HG03196 (cell line): Measurements from ENCODE around the gene ARHGAP25.

Experiments
- ATAC-seq: cut with Tn5 transposase; IDR thresholded peaks from one replicate; pipeline ENCODE4 v1.9.1; 2021; ENCODE audit not compliant: unreplicated experiment

Gene ARHGAP25

DNA sequence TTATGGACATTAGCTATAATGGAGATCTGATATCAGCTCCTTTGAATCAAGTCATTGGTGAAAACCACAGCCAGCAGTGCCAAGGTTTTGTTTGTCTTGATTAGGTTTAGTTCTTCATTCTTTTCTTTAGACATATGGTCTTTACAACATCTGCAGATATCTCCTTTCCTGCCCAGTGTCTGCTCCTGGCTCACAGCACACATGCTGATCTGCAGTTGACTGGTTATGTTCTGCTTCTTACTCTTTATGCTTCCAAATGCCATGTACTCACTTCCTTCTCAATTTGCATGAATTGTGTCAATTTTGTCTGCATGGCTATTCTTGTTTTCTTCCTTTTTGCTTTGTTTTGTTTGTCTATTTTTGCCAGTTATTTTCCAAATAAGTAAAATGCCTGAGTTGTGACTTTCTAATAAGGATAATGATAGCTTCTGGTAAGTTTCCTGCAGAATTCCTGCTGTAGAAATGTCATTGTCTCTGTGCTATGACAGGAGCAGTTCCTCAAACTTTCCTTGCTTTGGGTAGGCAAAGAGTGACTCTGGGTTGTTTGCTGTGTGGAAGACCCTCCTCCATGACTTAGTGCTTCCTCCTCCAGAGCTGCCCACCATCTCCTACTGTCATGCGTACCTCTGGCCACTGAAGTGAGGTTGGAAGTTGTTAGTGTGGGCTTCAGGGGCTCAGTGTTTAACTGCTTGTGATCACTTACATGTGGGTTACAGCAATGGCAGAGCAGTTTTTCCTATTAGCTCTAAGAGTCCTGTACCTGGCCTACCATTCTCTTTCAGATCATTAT, 8.2 kb downstream of the ARHGAP25 start:
- ATAC-seq = no peak

DNA sequence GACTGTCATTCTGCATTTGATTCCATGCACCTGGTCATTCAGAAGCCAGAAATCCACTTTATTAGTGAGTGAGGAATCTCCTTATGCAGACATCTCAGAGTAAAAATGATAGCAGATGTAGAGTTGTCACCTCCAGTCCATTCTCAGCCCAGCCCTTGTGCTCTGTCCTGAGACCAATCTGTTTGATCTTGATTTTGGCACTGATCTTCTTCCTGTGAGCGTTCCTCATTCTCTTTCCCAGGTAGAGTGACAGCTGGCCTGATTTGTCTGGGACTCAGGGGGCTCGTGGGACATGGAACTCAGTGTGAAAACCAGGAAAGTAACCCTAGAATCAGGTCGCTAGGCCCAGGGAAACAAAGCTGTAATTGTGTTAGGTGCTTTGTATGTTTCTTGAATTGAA, 8.9 kb downstream of the ARHGAP25 start:
- no peak for ATAC-seq

DNA sequence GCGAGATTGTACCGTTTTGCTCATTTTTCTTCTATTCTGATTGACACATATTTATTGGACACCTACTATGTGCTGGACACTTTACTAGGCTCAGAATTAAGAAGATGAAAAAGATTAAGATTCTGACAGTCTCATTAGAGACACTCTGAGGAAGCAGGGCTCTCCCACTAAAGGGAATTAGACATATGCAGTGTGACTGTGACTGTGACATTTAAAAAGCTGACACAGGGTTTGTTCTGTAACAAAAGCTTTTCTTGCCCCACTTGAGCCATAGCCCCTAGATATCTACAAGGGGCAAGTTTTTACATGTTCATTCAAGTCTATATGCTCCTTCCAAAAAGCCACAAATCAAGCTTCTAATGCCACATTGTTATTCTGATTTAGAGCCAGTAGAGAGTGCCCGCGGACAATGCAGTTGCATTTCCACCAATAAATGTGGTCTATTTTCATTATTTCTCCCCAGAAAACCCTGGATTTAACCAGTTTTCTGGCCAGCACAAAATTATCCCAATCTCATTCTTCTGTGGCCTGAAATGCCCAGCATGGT, 9.8 kb downstream of the ARHGAP25 start:
- ATAC-seq = no peak

DNA sequence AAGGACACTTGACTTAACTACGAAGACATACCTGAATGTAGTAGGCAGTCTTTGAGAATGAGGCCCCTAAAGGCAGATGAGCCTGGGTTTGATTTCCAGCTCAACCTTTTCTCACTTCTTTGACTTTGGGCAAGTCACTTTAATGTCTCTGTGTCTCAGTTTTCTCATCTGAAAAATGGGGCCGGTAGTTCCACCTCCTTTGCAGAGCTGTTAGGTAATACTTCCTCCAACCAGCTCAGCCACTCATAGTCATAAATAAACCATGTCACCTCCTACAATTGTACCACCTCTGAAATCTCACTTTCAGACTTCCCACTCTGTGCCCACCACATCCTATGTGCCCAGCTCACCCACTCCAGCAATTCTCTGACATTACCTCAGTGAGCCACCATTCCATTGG, 10.4 kb downstream of the ARHGAP25 start:
- no peak for ATAC-seq

DNA sequence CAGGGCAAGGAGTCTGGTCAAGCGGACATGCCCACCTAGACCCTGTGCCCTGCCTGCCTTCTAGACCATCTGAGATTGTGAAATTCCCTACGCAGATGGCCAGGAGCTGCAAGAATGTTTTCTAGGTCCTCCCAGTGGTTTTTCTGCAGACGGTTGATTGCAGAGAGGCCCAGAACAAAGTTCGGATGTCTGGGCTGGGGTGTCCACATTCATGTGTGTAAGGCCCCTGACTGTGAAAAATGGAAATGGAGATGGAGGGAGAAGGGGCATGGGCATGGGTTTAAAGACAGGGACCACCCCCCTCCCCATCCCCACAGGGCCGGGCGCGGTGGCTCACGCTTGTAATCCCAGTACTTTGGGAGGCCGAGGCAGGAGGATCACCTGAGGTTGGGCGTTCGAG, 11.8 kb downstream of the ARHGAP25 start:
- ATAC-seq = no peak

DNA sequence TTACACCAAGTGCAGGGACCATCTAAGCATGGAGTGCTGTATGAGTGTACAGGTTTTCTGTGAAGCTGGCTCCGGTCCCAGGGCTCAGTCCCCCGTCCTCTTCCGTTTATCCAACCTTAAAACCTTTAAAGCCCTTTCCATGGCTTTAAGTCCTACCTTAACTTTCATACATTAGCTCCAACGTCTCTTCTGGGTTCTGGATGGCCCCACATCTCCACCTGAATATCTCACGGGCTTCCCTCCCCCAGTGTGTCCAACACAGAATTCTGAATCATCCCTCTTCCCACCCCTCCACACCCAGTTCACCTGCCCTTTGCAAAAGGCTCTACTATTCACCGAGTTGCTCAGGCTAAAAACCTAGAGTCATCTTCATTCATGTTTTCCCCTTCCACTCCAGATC, 12.8 kb downstream of the ARHGAP25 start:
- ATAC-seq = no peak

DNA sequence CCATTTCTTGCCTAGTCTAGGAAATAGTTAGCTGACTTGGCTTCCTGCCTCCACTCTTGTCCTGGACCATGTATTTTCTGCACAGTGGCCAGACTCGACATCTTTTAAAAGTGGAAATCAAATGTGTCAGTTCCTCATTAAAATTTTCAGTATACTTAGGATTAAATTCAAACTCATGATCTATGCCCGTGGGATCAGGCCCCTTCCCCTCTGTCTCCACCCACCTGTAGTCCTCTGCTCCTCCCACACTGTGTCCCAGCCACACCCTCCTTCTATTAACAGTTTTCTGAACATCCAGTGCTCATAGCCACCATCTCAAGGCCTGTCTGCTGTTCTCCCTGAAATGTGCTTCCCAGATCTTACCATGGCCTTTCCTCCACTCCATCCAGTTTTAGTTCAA, 13.3 kb downstream of the ARHGAP25 start:
- no peak for ATAC-seq

DNA sequence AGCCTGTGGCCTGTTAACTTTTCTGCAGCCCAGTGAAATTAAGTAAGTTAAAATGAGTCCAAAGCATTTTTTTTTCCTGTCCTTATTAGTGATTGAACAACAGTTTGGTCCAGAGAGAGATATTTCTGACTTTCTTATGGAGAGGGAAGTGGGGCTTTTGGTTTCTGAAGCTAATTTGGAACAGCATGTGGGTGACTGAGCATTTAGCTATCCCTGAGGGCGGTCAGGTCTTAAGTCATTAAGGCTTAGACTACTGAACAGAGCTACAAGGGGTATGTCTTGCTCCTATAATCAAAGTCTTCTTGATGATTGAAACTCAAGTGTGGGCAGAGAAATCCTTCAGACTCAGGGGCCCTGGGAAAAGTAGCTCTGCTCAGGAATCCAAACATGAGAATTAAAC, 14.0 kb downstream of the ARHGAP25 start:
- ATAC-seq = no peak

DNA sequence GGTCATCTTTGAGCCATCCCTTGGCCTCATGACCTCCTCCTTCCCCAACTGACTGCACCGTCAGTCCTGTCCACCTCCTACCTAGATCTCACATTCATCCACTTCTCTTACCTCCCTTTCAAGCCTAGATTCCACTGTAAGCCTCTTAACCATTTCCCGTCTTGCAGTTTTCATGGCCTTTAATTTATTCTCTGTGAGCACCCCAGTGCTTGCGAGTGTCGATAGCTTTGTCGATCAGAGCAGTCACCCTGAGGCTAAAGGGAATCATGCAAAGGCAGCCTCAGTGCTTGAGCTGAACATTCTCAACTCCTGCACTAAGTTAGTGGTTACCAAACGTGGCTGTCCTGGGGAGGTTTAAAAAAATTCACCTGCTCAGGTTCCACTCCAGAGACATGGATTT, 14.7 kb downstream of the ARHGAP25 start:
- no peak for ATAC-seq

DNA sequence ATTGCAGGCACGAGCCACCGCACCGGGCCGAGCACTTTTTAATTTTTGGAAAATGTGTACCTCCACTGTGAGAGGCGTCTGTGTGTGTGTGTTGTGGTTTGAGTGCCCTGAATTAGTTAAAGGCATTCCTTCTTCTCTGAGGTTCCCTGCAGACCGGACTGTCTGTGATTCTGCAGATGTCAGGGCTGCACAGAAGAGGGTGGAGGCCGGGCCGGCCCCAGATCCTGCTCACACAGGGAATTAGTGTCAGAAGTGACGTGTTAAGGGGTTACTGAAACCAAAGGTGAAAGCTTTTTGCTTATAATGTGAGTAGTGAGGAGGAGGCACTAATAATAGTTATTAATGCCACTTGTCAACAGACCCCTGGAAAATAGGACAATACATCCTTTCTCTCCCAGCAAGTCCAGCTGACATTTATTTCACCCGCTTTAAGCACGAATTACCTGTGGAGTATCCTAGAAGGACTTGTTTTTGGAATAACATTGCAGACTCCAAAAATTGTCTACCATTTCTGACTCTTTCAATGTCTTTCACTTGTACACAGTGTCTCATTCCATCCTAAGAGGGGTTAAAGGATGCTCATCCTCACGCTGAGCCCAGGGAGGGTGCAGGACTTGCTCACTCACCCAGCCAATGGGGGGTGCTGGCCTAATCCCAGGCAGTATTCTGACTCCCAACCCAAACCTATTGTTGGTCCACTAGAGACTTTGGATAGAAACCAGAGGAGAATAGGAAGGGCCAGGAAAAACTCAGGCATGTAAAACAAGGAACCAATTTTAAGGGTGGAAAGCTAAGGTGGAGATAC, 16.2 kb downstream of the ARHGAP25 start:
- no peak for ATAC-seq

DNA sequence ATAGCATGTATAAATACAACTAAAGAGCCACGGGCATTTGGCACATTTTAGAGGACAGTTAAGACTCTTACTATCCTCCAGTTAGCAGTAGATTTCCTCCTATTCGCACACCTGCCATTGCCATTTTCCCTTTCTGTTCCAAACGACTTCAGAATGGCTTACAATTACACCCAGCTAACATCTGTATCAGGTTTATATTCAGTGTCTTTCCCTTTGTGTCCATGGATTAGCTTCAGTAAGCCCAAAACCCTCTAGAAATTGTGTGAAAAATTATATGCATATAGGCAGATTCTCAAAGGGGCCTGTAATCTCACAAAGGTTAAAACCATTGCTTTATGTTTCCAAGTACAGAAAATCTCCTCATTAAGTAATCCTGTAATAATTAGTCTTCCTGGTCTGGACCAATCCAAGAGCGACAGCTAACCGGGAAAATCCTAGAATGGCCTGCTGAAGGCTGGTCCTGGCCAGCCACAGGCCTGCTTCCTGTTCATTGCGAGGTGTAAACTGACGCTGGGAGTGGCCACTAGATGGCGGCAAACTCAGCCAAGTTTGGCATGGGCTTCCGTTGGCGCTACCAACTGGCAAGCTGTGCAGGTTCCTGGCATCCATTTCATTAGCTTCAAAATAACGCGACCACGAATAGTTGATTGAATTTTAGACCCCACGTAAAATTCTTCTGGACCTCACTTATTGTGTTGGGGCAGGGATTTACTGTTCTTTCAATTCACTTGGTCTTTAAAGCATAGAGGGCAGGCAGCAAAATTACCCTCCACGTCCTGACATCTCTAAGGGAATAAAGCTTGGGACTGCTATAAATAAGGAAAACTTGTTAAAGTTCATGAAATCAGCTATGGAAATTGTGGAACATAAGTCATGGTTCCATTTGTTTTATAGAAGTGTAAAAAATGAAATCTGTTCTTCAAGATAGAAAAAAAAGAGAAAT, 17.1 kb downstream of the ARHGAP25 start:
- ATAC-seq = peak; percentile 85

DNA sequence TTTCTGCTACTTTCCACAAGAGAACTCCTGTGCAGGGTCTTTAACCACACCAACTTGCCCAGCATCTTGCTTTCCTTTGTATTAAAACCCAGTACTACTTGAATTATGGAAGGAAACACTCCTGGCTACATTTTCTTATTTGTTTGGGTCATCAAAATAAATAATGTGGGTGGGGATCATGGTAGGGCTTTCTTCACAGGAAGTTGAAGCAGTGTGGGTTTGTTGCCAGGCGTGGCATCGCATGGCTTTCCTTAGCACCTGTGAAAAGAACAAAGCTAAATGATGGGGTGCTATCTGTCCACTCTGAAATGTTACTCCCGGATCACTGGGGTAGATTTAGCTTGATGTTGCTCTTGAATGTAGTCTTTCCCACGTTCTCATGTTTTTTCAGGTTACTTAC, 18.7 kb downstream of the ARHGAP25 start:
- no peak for ATAC-seq

DNA sequence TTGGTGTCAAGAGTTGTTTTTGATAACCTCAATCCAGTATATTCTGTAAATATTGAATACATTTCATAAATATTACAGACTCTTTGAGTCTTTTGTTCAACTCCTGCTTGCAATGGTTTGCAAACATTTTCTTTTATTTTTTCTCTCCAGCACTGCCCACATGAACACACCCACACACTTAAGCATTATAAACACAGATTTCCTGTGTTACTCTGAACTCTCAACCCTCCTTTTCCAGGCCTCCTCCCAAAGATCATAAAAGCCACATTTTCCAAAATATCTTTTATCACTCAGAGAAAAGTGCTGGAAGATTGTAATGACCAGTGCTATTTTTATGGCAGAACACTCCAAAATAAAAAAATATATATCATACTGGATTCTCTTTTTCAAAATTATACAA, 20.5 kb downstream of the ARHGAP25 start:
- ATAC-seq = no peak

DNA sequence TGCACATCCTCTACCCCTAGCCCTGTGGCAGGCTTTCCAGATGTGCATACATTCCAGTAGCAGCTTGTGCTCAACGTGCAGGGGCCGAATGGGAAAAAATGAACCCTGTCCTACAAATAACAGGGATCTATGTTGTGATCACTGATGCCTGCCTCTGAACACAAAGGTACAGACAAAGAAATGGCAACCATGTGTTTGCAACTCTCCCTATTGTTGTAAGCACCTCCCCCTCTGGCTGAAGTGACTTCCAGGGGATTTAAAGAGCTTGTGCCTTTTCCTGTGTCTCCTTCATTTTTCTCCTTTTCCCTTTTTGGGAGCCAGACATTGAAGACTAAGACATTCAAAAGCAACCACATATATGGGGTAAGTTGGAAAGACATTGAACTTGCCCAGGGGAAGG, 21.6 kb downstream of the ARHGAP25 start:
- ATAC-seq = no peak

DNA sequence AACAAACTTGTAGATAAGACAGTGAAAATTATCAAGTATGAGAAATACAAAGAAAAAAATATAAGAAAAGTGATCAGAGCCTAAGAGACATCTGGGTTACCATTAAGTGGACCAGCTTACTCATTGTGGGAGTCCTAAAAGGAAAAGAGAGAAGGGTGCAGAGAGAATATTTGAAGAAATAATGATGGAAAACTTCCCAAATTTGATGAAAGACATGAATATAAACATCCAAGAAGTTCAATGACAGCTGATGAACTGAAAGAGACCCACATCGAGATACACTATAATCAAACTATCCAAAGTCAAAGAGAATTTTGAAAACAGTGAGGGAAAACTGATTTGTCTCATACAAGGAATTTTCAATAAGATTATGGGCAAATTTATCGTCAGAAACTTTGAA, 22.5 kb downstream of the ARHGAP25 start:
- ATAC-seq = no peak

DNA sequence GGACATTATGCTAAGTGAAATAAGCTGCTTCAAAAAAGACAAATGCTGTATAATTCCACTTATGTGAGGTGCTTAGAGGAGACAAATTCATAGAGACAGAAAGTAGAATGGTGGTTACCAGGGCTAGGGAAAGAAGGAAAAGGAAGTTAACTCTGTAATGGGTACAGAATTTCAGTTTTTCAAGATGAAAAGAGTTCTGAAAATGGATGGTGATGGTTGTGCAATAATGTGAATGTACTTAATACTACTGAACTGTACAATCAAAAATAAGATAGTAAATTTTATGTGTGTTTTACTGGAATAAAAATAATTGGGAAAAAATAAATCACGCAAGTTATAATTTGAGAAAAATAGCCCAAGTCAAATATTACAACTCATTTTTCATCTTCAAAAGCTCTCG, 27.5 kb downstream of the ARHGAP25 start:
- ATAC-seq = no peak

DNA sequence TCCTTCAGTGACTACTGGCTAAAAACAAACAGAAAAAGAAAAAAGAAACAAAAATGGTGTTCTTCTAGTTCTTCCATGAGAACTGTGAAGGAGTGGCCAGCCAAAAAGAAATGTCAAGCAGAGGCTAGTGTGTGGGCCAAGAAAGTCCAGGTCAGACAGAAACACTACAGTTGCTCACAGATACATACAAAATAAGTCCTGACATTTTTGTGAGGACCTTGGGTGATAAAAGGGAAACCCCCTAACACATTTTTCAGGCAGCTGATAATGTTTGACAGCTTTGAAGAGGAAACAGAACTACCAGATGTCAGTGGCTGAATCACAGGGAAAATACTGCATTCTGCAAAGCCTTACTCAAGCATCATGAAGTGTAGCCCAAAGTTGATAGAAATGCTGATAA, 28.1 kb downstream of the ARHGAP25 start:
- ATAC-seq = no peak

DNA sequence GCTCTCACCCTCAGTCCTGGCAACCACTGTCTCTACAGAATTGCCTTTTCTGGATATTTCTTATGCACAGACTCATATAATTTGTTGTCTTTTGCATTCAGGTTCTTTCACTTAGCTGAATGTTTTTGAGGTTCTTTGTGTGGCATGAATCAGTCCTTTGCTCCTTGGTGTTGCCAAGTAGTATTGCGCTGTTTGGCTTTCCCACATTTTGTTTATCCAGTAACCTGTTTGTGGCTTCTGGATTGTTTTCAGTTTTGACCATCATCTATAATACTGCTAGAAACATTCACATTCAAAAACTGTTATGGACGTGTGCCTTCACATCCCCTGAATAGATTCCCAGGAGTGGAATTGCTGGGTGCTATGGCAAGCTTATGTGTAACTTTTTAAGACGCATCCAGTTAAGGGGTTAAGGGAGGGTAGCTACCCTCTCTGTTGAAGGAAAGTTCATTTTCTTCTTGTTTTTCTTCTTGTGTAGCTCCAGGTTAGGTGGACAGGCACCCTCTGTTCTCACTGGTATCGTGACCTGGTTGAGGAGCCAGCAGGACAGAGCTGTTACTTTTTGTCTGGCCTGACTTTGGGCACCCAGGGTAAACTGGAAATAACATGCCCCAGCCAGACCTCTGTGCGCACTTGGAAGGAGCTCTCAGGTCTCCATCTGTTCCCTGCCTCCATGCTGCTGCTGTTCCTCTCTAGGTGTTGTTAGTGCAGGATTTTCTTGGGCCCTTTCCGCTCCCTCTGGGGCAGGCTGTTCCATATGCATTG, 29.6 kb downstream of the ARHGAP25 start:
- ATAC-seq = no peak

DNA sequence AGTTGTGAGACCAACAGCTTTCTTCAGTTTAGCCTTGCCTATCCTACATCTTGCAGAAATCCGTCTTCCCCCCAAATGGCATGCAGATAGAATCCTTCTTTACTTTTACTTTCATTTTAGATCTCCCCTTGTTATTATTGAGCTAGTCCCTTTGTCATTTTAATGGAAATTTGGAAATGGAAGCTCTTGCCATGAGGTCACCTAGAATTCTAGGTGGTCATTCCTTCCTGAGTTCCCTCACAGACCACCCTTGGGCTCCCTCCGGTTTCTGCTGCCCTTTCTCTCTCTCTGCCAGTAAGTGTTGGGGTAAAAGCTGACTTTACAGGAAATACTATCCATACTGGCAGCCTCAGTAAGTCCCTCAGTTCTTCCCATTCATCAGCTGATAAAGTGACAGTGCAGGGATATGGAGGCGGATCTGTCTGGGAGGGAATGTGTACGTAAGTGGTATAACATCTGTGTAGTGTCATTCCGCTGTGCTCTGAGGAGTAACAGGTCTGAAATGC, 30.2 kb downstream of the ARHGAP25 start:
- no peak for ATAC-seq

DNA sequence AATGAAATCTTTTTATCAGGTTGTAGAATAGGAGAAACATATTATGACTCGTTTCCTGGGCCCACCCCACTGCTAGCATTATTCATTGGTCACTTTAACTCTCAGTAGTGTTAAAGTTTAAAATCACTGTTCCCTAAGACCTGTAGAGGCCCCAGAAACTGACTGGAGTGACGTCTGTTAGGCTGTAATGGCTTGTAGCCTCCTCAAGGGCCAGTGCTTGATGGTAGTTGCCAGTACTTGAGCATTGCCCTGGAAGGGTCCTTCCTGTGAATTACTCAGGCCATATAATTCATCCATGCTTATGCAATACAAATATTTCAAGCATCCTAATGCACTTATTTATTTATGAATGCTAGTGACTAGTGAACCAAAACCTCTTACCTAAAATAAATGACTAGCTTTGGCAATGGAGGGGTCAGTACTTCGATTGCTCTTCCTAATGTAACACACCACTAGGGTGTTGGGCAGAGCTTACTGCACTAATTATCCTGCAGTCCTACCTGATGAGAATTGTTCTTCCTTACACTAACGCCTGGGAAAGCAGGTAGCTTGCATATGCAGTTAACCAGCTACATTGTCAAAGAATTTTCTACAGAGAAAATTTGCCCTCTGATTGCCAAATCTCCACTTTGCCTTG, 31.2 kb downstream of the ARHGAP25 start:
- ATAC-seq = no peak
